ENCODE results near the gene GCHFR.

GCHFR gene

GRCh38 chr15:40796512-40796911 lies 32.6 kb downstream of the GCHFR start:
- 0 out of 2 replicates have a peak, but pooled peaks cover 3% of the 10 kb centered on the region for H3K36me3 ChIP-seq (ENCODE audit: control insufficient read depth, insufficient read depth, low read length)

GRCh38 chr15:40799523-40799922 lies 35.7 kb downstream of the GCHFR start:
- no peak overlapping the region for H3K4me3 ChIP-seq (ENCODE audit: low read depth, low read length)

More at GRCh38 chr15:40796512-40796911, 32.6 kb downstream of the GCHFR start:
- Histone ChIP-seq H3K9me3 (ENCODE audit: control insufficient read depth, insufficient read depth, low read length) (no peaks in the 10 kb centered on the region), H3K4me1 (ENCODE audit: control insufficient read depth, insufficient read depth, low read length) (peaks cover 24% of the 10 kb centered on the region), H3K27ac (ENCODE audit: low read depth, low read length) (no peak overlapping the region), H3K27me3 (ENCODE audit: control insufficient read depth, insufficient read depth, low read length) (no peaks in the 10 kb centered on the region), H3K4me3 (ENCODE audit: low read depth, low read length) (no peak overlapping the region), H3K9ac (ENCODE audit: low read depth, low read length) (no peak overlapping the region)

DNA sequence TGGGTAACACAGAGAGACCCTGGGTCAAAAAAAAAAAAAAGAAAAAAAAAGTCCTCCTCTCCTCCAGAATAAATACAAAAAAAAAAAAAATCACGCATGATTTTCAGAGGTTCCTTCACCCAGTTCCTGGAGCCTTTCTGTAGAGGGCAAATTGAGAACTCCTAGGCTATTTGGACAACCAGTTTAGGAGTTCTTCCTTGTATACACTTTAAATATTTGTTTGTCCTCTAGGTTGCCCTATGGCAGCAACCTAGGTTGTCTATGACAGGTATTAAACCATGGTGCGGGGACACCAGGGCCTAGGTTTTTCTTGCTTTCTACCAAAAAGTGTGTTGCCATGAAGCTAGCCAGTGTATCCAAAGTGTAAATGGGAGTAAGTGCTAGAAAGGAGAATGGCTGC lies 39.2 kb downstream of the GCHFR start:
- Histone ChIP-seq H3K36me3 (ENCODE audit: control insufficient read depth, insufficient read depth, low read length) (no peaks in the 10 kb centered on the region; the same call in 1 of the 2 replicates), H3K4me1 (ENCODE audit: control insufficient read depth, insufficient read depth, low read length) (peaks cover 17% of the 10 kb centered on the region), H3K27me3 (ENCODE audit: control insufficient read depth, insufficient read depth, low read length) (no peaks in the 10 kb centered on the region), H3K9ac (ENCODE audit: low read depth, low read length) (no peak overlapping the region), H3K4me3 (ENCODE audit: low read depth, low read length) (no peak overlapping the region), H3K27ac (ENCODE audit: low read depth, low read length) (no peak overlapping the region), H3K9me3 (ENCODE audit: control insufficient read depth, insufficient read depth, low read length) (no peaks in the 10 kb centered on the region)

More at GRCh38 chr15:40799523-40799922, 35.7 kb downstream of the GCHFR start:
- no peaks in the 10 kb centered on the region for H3K9me3 ChIP-seq (ENCODE audit: control insufficient read depth, insufficient read depth, low read length)
- no peak overlapping the region for H3K27ac ChIP-seq (ENCODE audit: low read depth, low read length)
- H3K9ac ChIP-seq (ENCODE audit: low read depth, low read length) = no peak overlapping the region
- no peaks in the 10 kb centered on the region; the same call in 1 of the 2 replicates for H3K36me3 ChIP-seq (ENCODE audit: control insufficient read depth, insufficient read depth, low read length)
- H3K27me3 ChIP-seq (ENCODE audit: control insufficient read depth, insufficient read depth, low read length) = no peaks in the 10 kb centered on the region
- peaks cover 24% of the 10 kb centered on the region for H3K4me1 ChIP-seq (ENCODE audit: control insufficient read depth, insufficient read depth, low read length)

DNA sequence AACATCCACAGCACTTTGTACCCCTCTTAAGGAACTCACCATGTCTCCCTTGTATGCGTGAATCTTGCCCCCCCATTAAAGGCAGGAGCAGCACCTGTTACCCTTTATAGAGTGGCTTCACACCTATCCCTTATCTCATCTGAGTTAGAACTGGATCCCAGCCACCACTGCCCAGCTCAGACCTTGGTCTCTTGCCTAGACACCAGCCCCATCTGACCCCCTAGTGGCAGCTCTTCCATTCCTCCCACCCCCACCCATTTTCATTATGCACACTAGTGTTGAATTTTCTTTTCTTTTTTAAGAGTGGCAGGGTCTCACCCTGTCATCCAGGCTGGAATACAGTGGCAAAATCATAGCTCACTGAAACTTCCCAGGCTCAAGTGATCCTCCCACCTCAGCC lies 39.8 kb downstream of the GCHFR start:
- Histone ChIP-seq H3K4me3 (ENCODE audit: low read depth, low read length) (no peak overlapping the region), H3K36me3 (ENCODE audit: control insufficient read depth, insufficient read depth, low read length) (no peaks in the 10 kb centered on the region; the same call in 1 of the 2 replicates), H3K27ac (ENCODE audit: low read depth, low read length) (no peak overlapping the region), H3K9ac (ENCODE audit: low read depth, low read length) (no peak overlapping the region), H3K9me3 (ENCODE audit: control insufficient read depth, insufficient read depth, low read length) (no peaks in the 10 kb centered on the region), H3K4me1 (ENCODE audit: control insufficient read depth, insufficient read depth, low read length) (peaks cover 11% of the 10 kb centered on the region), H3K27me3 (ENCODE audit: control insufficient read depth, insufficient read depth, low read length) (no peaks in the 10 kb centered on the region)

- no peaks in the 10 kb centered on the region for H3K9me3 ChIP-seq (ENCODE audit: control insufficient read depth, insufficient read depth, low read length)
- H3K27me3 ChIP-seq (ENCODE audit: control insufficient read depth, insufficient read depth, low read length) = no peaks in the 10 kb centered on the region
- peaks cover 4% of the 10 kb centered on the region for H3K4me1 ChIP-seq (ENCODE audit: control insufficient read depth, insufficient read depth, low read length)
- H3K27ac ChIP-seq (ENCODE audit: low read depth, low read length) = peak overlapping the region; percentile 61
- H3K9ac ChIP-seq (ENCODE audit: low read depth, low read length) = peak overlapping the region; percentile 61
- H3K36me3 ChIP-seq (ENCODE audit: control insufficient read depth, insufficient read depth, low read length) = peaks cover 16% of the 10 kb centered on the region
- peak overlapping the region; percentile 84 for H3K4me3 ChIP-seq (ENCODE audit: low read depth, low read length)
Measured at GRCh38 chr15:40806672-40807027, 42.8 kb downstream of the GCHFR start.

DNA sequence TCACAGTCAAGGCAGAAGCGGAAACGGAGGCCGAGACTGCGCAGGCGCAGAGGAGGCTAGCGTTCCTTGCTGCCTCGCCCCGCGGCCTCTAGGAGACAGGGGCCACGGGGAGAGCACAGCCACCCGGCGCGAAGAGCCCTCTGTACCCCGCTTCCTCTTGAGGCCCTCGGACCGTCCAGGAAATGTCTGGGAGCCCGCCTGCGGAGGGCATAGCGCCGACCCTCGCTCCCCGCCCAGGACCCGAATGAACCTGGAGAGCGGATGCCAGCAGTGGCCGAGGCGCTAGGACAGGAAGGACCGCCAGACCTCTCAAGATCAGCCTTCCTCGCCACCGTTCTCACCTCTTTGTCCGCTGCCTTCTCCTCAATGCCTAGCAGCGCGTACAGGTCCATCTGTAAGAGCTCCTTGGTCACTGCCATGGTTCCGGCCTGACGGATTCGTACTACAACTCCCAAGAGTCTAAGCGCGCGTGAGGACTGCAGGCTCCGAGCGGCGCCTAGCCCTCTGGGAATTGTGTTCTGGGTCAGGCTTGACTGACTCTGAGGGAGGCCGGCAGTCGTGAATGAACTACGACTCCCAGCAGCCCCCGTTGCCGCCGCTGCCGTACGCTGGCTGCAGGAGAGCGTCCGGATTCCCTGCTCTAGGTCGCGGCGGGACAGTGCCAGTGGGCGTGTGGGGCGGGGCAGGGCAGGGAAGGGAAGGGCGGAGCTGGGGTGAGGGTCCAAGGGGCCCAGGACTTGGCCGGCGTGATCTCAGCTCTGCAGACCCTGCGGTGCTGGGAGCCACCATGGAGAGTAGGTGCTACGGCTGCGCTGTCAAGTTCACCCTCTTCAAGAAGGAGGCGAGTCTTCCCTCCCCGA lies 43.4 kb downstream of the GCHFR start, which contains the start of the genes DNAJC17 and ZFYVE19:
Gene DNAJC17 (minus strand): TSS at position 446 of the 860 bp plus-strand sequence. CDS start 27 bp downstream, at position 419.
Gene ZFYVE19 (plus strand): TSS at position 62 of the 860 bp plus-strand sequence. CDS start 501 bp downstream, at position 563.
- Histone ChIP-seq H3K27ac (ENCODE audit: low read depth, low read length) (peak within 1 kb of the TSS; percentile 61), H3K36me3 (ENCODE audit: control insufficient read depth, insufficient read depth, low read length) (peaks cover 16% of the 10 kb centered on the region), H3K4me1 (ENCODE audit: control insufficient read depth, insufficient read depth, low read length) (peaks cover 4% of the 10 kb centered on the region), H3K9ac (ENCODE audit: low read depth, low read length) (peak within 1 kb of the TSS; percentile 61), H3K4me3 (ENCODE audit: low read depth, low read length) (peak within 1 kb of the TSS; percentile 84), H3K9me3 (ENCODE audit: control insufficient read depth, insufficient read depth, low read length) (no peaks in the 10 kb centered on the region), H3K27me3 (ENCODE audit: control insufficient read depth, insufficient read depth, low read length) (no peaks in the 10 kb centered on the region)

DNA sequence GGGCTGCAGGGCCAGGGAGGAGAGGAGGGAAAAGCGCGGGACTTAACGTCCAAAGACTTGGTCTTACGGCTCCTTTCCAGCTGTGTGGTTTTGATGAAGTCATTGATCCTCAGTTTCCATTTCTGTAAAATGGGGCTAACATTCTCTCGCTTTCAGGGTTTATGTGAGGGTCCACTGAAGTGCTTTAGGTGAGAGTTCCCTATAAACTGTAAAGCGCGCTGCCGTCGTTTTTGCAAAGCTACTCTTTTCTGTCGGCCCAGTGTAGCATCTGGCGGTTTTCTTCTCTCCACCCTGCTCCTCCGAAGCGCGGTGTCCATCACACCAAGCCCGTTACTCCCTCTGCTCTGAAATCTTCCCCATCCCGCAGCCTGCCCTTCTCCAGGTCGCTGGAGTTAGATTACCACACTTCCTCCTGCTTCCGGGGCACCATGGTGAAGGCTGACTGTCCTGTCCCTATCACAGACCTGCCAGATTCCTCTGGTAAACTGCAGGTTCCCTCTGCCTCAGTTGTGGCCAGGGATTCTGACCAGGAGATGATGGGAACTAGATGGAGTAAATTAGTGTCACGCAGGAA lies 44.1 kb downstream of the GCHFR start:
- Histone ChIP-seq H3K27ac (ENCODE audit: low read depth, low read length) (no peak overlapping the region), H3K36me3 (ENCODE audit: control insufficient read depth, insufficient read depth, low read length) (peaks cover 16% of the 10 kb centered on the region), H3K4me3 (ENCODE audit: low read depth, low read length) (peak overlapping the region; percentile 84), H3K9ac (ENCODE audit: low read depth, low read length) (no peak overlapping the region; the same call in 1 of the 2 replicates), H3K27me3 (ENCODE audit: control insufficient read depth, insufficient read depth, low read length) (no peaks in the 10 kb centered on the region), H3K4me1 (ENCODE audit: control insufficient read depth, insufficient read depth, low read length) (peaks cover 4% of the 10 kb centered on the region), H3K9me3 (ENCODE audit: control insufficient read depth, insufficient read depth, low read length) (no peaks in the 10 kb centered on the region)

DNA sequence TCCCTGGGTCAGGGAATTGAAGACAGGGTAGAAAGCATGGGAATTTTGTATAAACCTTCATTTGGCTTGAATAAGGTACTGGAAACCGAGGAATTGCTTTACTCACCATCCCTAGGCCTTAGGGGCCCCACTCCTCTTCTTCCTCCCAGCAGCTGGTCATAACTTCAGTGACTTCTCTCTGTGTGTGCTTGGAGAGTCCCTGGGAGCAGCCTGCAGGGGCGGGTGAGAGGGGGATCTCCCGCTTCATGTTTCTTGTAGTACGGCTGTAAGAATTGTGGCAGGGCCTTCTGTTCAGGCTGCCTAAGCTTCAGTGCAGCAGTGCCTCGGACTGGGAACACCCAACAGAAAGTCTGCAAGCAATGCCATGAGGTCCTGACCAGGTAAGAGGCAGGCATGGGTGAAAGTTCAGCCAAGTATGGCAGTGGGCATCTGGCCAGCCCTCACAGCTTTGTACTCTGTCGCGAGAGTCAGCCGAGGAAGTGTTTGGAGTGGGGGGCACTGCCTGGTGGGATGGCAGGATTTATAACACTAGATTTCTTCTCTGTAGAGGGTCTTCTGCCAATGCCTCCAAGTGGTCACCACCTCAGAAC lies 45.1 kb downstream of the GCHFR start:
- H3K4me1 ChIP-seq (ENCODE audit: control insufficient read depth, insufficient read depth, low read length) = peaks cover 4% of the 10 kb centered on the region
- peaks cover 25% of the 10 kb centered on the region for H3K36me3 ChIP-seq (ENCODE audit: control insufficient read depth, insufficient read depth, low read length)
- no peaks in the 10 kb centered on the region for H3K27me3 ChIP-seq (ENCODE audit: control insufficient read depth, insufficient read depth, low read length)
- no peak overlapping the region for H3K4me3 ChIP-seq (ENCODE audit: low read depth, low read length)
- no peak overlapping the region for H3K9ac ChIP-seq (ENCODE audit: low read depth, low read length)
- no peaks in the 10 kb centered on the region for H3K9me3 ChIP-seq (ENCODE audit: control insufficient read depth, insufficient read depth, low read length)
- no peak overlapping the region for H3K27ac ChIP-seq (ENCODE audit: low read depth, low read length)

GRCh38 chr15:40812721-40813425 lies 49.0 kb downstream of the GCHFR start:
- H3K27ac ChIP-seq (ENCODE audit: low read depth, low read length) = no peak overlapping the region
- peaks cover 34% of the 10 kb centered on the region for H3K36me3 ChIP-seq (ENCODE audit: control insufficient read depth, insufficient read depth, low read length)
- no peaks in the 10 kb centered on the region for H3K9me3 ChIP-seq (ENCODE audit: control insufficient read depth, insufficient read depth, low read length)
- no peak overlapping the region for H3K9ac ChIP-seq (ENCODE audit: low read depth, low read length)
- H3K4me3 ChIP-seq (ENCODE audit: low read depth, low read length) = no peak overlapping the region
- no peaks in the 10 kb centered on the region for H3K27me3 ChIP-seq (ENCODE audit: control insufficient read depth, insufficient read depth, low read length)
- no peaks in the 10 kb centered on the region for H3K4me1 ChIP-seq (ENCODE audit: control insufficient read depth, insufficient read depth, low read length)

GRCh38 chr15:40815042-40815698 lies 51.3 kb downstream of the GCHFR start:
- H3K9ac ChIP-seq (ENCODE audit: low read depth, low read length) = no peak overlapping the region
- H3K36me3 ChIP-seq (ENCODE audit: control insufficient read depth, insufficient read depth, low read length) = peaks cover 33% of the 10 kb centered on the region
- H3K4me3 ChIP-seq (ENCODE audit: low read depth, low read length) = no peak overlapping the region
- H3K4me1 ChIP-seq (ENCODE audit: control insufficient read depth, insufficient read depth, low read length) = no peaks in the 10 kb centered on the region
- H3K9me3 ChIP-seq (ENCODE audit: control insufficient read depth, insufficient read depth, low read length) = no peaks in the 10 kb centered on the region
- no peaks in the 10 kb centered on the region for H3K27me3 ChIP-seq (ENCODE audit: control insufficient read depth, insufficient read depth, low read length)
- no peak overlapping the region for H3K27ac ChIP-seq (ENCODE audit: low read depth, low read length)

All from HUES48 (cell line).